CD1c-positive myeloid dendritic cell (primary cell): ENCODE measurements around the gene FARS2.
"Not testable (repeated sequence)": the region's sequence is repeated elsewhere in the genome, so short reads cannot be mapped to it uniquely, and the experiment has no call there.

Experiments
- DNase-seq: peaks from one replicate; pipeline ENCODE4 v3.0.0-alpha.2; 2016; ENCODE audit errors: extremely low spot score

Gene FARS2

DNA sequence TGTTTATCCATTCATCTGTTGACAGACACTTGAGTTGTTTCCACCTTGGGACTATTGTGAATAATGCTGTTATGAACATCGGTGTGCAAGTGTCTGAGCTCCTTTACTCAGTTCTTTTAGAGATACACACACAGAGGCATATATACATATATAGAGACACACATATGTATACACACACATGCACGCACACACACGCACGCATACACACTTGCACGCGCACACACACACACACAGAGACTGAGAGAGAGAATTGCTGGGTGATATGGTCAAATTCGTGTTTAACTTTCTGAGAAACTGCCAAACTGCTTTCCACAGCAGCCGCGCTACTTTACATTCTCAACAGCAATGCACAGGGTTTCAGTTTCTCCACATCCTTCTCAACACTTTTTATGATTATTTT lies 273.3 kb downstream of the FARS2 start:
- no peak for DNase-seq

DNA sequence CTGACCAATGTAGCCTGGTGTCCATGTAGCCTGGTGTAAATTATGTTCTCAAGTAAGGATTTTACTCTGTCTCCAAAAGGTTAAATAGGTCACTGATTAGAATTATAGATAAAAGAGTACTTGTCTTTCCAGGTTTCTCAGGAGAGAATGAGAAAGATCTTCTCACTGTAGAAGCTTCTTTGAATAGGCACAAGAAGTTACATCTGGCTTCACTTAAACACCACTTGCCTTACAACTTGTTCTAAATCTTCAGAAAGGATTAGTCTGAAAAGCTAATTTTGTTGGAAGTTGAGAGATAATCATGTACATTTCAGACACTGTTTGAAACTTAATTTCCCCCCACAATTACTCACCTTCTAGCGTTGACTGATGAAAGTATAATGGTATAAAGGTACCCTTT lies 275.3 kb downstream of the FARS2 start:
- DNase-seq = no peak

DNA sequence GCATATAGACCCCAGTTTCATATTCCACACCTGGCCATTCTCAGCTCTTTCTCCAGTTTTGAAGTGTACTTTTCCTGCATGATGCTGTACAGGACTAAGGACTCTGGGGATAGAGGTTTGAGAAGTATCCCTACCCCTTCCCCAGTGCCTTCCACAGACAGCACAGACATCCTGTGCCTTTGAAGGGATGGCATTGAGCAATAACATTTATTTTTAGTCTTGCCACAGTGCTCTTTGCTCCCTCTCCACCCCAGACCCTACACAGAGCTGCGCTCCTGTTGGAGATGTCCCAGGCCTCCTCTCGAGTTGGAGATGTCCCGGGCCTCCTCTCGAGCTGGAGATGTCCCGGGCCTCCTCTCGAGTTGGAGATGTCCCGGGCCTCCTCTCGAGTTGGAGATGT lies 275.8 kb downstream of the FARS2 start:
- no peak for DNase-seq

DNA sequence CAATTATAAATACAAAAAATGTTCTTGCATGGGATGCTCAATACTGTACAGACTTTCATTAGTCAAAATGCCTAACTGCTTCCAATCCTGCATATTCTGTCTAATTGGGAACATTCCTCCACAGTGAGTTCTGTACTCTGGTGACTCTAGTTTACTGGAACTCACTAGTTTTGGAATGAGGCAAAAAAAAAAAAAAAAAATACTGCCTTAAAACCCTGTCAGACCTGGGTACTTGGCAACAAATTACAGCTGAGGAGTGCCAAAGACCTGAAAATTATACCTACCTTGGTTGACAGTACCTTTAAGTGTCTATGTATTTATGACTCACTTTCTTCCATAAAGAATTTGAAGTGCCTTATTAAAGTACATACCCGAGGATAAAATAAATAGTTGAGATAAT lies 276.7 kb downstream of the FARS2 start:
- DNase-seq = no peak

DNA sequence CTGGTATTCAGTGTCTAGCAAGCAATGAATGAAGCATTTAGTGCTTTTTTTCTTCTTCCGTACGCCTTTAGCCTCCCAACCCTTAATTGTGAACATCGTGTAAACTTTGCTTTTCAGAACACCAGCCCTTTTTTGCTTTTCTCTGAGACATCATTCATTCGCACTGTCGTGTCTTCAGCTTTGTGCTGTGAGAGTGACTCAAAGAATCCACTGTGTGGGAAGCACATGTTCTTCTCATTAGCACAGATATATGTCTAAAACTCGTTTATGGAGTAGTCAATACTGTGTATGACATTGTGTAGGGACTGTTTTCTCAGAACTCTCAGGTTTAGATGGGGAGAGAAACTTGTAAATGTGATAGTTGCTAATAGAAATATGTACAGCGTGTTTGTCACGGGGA lies 279.1 kb downstream of the FARS2 start:
- no peak for DNase-seq

DNA sequence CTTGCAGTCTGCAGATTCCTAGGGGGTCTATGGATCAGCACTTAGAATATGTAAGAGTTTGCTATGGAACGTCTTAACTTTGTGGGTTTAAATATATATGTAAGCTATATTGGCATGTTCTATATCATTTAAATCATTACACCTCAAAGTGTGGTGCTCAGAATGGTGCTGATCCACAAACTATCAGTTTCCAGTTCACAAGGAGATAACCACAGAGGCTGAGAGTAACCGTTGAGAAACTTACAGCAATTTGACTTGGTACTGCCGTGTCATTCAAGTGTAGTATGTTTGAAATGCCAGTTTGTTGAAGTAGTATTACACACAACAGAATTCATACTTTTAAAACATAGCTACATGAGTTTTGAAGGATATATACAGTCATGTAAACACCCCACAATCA lies 279.7 kb downstream of the FARS2 start:
- no peak for DNase-seq

DNA sequence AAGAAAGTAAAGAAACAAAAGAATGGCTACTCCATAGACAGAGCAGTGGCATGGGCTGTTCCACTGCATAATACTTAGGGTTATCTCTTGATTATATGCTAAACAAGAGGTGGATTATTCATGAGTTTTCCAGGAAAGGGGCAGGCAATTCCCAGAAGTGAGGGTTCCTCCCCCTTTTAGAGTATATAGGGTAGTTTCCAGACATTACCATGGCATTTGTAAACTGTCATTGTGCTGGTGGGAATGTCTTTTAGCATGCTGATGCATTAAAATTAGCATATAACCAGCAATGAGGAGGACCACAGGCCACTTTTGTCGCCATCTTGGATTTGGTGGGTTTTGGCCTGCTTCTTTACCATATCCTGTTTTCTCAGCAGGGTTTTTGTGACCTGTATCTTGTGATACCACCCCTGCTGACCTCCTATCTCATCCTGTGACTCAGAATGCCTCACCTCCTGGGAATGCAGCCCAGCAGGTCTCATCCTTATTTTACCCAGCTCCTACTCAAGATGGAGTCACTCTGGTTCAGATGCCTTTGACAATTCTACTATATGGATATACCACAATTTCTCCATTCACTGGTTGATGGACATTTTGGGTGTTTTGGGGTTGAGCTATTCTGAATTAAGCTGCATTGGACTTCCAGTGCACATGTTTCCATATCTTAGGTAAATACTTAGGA lies 280.6 kb downstream of the FARS2 start:
- DNase-seq = no peak

DNA sequence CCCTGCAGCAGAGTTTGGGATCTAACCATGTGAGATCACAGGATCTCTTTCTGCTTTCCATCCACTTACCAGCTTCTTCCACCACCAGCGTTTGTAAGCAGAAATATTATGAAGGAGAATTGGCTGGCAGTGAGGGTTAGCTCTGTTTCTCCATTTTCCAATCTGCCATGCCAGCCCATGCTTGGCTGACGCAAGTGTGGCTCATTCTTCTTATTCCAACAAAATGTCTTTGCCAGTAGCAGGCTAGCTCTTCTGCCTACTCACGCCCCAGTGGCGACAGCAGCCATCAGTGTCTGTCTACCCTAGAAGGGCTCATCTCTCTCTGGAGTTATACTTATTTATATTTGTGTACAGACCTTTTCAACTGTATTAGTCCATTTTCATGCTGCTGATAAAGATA lies 286.2 kb downstream of the FARS2 start:
- DNase-seq = no peak

DNA sequence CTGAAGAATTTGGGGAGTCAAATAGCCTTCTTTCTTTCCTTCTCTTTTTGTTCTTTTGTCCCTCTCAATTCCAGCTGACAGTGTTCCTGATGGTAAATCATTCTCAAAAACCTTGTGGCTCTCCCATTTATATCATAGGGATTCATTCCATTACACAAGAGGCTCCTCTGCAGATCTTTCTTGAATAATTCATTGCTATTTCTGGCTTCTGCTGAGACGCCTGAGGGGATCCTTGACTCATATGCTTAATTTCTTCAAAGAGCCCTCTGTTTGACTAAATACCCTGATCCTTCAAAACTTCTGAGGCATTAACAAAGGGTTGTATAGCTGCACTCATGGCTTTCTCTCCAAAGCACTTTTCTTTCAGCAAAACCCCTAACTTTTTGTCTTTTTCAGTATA lies 289.3 kb downstream of the FARS2 start:
- DNase-seq = no peak

DNA sequence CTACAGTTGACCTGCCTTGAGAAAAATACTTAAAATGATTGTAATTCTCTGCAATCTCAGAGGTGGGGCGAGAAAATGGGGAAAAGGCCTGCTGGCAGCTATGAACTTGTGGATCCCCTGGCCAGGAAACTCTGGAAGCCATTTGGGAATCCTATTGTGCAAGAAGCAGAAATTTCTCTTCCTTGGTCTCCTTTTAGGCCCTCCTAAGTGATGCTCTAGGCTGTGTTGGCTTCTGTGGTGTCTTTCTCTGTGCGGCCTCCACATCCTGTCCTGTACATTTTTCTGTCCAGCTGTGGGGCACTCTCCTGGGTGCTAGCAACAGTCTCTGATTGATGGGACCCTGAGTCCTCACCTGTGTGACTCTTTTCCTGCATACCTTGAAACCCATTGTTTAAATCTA lies 290.9 kb downstream of the FARS2 start:
- DNase-seq = no peak

DNA sequence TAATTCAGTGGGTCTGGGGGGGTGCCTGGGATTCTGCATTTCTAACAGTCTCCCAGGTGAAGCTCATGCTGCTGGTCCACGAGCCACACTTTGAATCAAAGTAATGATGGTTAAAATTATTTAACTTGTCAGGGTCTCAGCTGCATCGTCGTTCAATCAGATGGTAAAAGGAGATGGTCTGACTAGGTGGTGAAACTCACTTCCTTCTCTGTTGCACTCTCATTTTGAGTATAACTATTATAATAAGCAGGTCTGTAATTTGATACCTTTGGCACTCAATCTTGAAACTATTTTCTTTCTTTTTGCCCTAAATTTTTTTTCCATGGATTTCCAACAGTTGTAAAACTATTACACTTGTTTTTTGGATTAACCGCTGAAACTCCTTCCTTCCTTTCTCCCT lies 292.5 kb downstream of the FARS2 start:
- no peak for DNase-seq

DNA sequence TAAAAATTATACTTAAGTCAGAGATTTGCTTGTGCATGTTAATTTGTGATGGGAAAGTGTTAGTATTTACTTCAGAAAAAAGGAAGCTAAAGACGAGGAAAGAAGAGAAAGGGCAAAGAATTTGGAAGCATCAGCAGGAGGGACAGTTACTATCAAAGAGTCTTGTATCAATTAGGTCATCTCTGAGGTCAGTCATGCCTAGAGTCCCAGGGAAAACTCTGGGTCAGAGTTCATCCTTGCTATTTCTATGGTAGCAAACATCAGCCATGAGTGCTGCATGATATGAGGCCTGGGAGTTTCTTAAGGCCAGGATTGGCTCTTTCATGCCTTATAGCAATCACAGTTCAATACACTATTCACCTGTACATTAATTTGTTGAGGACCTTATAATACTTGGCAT lies 292.9 kb downstream of the FARS2 start:
- no peak for DNase-seq

DNA sequence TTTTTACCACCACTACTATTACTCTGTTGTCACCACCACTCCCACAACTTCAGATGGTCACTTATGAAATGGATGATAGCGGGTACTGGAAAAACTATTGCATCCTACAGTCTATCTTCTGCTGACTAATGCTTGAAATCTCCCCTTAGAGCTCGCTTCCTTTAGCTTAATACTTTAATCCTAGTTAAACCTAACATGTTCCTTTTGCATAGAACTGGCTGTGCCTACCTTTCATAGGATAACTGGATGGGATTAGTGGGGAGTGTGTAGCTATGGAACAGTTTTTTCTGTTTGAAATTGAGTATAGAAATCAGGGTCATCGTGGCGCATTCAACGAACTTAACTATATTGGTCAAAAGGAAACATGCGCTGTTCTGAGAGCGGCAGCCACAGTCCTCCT lies 294.7 kb downstream of the FARS2 start:
- DNase-seq = no peak

DNA sequence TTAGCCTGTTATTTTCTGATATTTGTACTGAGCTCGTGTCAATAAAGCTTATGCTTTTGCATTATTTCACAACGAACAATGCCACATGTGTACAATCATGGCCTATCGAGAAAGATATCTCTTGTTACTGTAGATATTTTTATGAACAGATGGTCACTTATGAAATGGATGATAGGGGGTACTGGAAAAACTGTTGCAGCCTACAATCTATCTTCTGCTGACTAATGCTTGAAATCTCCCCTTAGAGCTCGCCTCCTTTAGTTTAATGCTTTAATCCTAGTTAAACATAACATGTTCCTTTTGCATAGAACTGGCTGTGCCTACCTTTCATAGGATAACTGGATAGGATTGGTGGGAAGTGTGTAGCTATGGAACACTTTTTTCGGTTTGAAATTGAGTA lies 296.2 kb downstream of the FARS2 start:
- no peak for DNase-seq

DNA sequence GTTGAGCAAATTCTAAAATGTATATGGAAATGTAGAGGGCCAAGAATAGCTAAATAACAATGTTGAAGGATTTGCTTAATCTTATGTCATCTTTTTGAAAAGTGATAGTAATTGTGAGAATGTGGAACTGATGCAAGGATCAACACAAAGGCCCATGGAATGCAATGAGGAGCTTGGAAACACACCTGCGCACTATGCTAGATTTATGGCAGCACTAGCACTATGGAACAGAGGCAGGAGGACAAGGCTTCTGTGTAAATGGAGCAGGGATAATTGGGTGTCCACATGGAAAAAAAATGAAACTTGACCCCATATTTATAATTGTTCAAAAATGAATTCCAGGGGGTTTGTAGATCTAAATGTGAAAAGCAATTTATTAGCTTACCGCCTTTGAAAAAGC lies 298.3 kb downstream of the FARS2 start:
- no peak for DNase-seq

DNA sequence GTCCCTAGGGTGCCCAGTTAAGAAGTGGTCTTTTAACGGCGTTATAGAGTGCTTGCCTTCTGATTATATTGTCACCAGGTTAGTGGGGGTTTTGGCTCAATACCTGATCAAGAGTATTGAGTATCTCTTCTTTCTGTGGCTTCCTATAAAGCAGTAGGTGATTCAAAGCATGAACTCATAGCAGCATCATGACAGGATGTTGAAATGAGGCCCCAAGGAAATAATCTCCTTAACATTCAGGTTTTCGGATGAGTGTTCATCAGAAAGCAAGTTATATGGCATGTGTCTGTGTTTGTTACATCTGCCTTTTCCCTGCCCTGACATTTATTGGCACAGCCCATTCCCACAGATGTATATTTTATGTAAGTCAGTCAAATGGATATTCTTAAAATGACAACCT lies 301.0 kb downstream of the FARS2 start:
- no peak for DNase-seq

DNA sequence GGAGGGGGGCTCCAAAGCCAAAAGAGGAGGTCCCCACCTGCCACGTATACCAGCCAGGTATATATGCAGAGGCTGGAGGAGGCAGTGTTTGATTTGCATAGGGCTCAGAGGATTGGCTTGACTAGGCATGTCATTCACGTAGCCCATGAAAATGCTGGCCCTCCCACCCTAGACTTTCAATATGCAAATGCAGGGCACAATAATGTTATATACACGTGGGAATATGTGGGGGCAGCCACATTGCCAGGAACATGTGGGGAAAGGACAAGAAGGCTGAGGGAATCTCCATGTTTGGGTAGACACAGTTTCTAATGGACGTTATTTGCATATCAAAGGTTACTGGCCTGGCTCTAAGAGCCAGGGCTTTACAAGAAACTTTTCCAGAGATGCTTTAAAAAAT lies 301.8 kb downstream of the FARS2 start:
- no peak for DNase-seq

DNA sequence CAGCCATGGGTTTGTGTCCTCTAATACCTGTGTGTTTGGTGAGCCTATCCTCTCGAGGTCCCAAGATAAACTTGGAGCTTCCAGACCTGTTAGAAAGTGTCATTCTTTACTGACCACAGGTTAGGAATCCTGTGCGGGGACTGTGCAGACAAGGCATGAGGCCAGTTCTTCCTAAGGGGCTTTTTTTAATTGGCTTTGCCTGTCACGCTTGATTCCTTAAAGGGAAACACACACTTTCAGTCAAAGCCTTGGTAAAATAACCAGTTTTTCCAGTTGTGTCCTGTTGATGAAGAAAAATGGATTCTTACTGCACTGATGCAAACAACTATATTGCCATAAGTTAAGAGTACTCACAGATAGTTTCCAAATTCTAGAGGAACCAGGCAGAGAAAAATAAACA lies 303.4 kb downstream of the FARS2 start:
- not testable (repeated sequence) for DNase-seq

DNA sequence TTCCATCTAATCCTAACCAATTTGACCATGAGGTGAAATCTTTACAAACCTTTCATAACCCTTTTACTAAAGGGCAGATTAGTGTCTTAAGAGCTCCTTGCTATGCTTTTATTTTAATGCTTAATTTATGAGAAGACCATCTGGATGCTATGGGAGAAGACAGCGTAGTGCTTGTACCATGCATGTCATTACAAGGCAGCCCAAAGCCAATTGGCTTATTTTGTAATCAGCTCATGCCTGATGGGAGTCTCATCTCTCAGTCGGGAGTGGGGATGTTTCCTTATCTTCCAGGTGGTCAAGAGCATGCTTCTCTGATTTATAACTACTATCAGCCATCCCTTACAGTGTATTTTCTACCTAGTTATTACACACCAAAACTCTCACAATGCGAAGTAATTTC lies 304.7 kb downstream of the FARS2 start:
- no peak for DNase-seq

DNA sequence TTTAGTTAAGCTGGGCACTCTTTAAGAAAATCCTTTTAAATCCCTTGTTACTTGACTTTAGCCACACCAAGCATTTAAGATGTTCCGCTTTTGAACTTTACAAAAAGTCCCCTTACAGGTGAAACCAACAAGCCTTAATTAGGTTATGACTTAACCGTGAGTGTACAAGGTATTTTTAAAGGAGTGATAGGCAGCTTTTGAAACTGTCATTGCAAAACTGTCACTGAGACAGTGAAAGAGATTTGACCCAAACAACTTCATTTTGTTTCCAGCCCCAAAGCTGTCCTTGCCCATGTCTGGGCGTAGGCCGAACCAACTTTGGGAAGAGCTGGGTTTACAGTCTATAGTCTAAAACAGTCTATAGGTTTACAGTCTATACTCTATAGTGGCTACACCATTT lies 305.4 kb downstream of the FARS2 start:
- DNase-seq = no peak

DNA sequence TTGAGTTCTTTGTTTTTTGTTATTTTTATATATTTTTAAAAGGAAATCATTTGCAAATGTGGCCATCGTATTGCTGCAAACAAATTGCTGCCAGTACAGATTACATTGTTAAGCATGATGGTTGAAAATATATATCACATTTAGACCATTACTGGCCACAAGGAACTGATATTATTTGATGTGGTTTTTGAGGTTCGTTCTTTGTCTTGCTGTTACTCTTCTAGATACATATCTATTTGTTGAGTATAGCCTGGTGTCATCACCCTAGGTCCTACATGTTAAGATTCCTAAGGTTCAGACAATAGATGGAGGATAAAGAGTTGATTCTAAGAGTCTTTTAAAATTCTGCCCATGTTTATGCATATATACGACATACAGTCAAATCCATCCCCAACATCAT lies 306.0 kb downstream of the FARS2 start:
- no peak for DNase-seq

DNA sequence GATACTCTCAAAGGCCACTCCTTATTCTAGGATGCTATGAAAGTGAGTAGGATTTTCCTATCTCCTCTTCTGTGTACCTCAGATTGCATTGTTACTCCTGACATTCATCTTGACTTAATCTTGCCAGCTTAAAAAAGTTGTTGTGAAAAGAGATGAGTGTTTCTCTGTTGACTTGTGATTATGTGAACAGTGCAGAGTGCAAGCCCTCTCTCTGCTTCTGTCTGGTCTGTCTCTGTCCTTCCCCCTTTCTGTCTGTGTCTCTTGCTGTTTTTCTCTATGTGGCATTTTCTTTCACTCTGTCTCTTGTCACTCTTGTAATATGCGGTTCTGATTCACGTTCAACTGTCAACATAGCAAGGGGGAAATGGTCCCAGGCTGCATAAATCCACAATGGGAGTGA lies 306.6 kb downstream of the FARS2 start:
- DNase-seq = no peak

DNA sequence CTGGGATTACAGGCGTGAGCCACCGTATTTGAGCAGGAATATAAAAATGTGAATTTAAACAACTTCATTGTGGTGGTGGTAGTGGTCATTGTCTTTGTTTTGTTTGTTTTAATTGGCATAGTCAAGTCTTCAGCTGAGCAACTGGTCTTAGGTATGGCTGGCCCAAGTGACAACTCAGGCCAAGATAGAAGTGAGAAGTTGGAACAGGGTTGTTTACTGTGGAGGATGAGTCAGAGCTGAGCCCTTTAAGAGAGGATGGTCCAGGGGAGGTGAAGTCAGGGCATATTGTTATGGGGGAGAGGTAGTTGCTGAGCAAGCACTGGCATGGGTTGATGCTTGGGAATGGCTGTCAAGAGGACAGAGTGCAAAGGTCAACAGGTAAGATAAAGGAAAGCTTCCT lies 308.2 kb downstream of the FARS2 start:
- no peak for DNase-seq

DNA sequence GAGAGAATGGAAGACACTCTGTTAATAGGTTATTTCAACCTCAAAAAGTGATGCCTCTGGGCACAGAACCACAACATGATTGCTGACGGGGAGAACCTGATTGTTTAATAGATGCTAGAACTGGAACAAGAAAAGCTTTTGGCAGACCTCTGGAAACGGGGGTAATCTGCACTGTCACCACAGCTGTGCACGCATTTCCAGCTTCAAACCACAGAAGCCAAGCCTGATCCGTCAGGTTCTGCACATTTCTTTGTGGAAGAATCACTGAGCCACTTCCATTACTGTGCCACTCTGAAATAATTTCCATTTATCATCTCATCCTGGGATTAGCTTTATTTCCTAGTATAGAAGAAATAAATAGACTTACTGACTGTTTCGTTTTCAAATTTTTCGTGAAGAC lies 309.3 kb downstream of the FARS2 start:
- DNase-seq = no peak
